Eye (tissue), 1 donor: ENCODE results near the gene ABLIM2.
"Not testable (repeated sequence)": the region's sequence is repeated elsewhere in the genome, so short reads cannot be mapped to it uniquely, and the experiment has no call there.

ENCODE experiments used
- DNase-seq: peaks from one replicate; pipeline ENCODE4 v3.0.0-alpha.2; 2015

Gene ABLIM2

DNA sequence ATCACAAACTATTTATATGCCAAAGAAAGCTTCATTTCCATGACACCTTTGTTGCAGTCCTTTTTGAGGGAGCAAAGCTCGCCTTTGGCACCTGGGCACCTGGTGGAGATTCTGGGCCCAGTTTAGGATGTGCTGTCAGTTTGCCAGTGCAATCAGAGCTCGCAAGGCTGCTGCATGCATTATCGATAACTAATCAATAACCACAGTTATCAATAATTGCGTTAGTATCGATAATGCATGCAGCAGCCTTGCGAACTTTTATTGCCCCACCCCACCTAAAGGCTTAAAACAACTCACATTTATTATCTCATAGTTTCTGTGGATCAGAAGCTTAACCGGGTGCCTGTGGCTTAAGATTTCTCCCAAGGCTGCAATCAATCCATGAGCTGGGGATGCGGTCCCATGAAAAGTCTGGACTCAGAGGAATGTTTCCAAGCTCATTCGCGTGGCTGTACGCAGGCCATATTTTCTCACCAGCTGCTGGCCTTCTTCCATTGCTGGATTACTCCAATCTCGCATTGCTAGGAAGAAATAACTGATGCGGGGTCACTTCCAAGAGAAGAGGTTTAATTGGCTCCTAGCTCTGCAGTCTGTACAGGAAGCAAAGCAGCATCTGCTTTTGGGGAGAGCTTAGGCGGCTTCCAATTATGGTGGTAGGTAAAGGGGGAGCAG, 212.8 kb downstream of the ABLIM2 start:
- peak; percentile 48 for DNase-seq

GRCh38 chr4:7944599-7945220, 213.9 kb downstream of the ABLIM2 start:
- no peak for DNase-seq

DNA sequence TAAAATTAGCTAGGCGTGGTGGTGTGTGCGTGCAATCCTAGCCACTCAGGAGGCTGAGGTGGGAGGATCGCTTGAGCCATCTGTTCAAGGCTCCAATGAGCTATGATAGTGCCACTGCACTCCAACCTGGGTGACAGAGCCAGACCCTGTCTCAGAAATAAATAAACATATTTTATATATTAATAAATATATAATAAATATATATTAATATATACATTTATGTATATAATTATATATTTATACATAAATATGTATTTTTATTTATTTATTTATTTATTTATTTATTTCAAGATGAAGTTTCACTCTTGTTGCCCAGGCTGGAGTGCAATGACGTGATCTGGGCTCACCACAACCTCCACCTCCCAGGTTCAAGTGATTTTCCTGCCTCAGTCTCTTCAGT, 214.9 kb downstream of the ABLIM2 start:
- DNase-seq: not testable (repeated sequence)

- no peak for DNase-seq
Measured at GRCh38 chr4:7943211-7943610, 215.4 kb downstream of the ABLIM2 start.

GRCh38 chr4:7941965-7942496, 216.6 kb downstream of the ABLIM2 start:
- DNase-seq: no peak

- DNase-seq: peak; percentile 20
Measured at GRCh38 chr4:7941111-7941964, 217.3 kb downstream of the ABLIM2 start.

- DNase-seq: peak; percentile 97
Measured at GRCh38 chr4:7939377-7940108, 219.1 kb downstream of the ABLIM2 start, which contains the start of gene AFAP1. TSS of gene AFAP1 (minus strand) at chr4:7939861. CDS start at chr4:7872078, 67,783 bp downstream.

GRCh38 chr4:7938609-7939376, 219.8 kb downstream of the ABLIM2 start:
- peak; percentile 73 for DNase-seq

GRCh38 chr4:7938266-7938608, 220.4 kb downstream of the ABLIM2 start:
- DNase-seq: peak; percentile 76

- no peak for DNase-seq
Measured at GRCh38 chr4:7937006-7937405, 221.6 kb downstream of the ABLIM2 start.

GRCh38 chr4:7933651-7934510, 224.7 kb downstream of the ABLIM2 start:
- DNase-seq: no peak

DNA sequence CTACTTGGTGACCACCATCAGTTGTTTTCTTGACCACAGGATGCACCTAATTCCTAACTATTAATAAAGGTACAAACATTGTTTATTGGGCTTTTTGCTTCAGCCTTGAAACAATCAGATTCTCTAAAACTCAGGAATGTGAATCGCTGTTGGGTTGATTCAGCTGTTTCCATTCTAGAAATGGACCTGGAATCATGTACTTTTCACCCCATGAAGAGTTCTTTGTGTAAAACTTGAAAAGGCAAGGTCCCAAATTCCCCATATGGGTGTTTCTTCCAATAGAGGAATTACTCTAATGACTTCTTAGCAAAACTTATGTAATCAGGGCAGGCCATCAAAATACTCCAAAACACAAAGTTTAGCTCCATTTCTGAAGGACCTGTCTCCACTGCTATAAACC, 226.3 kb downstream of the ABLIM2 start:
- DNase-seq: peak; percentile 37

DNA sequence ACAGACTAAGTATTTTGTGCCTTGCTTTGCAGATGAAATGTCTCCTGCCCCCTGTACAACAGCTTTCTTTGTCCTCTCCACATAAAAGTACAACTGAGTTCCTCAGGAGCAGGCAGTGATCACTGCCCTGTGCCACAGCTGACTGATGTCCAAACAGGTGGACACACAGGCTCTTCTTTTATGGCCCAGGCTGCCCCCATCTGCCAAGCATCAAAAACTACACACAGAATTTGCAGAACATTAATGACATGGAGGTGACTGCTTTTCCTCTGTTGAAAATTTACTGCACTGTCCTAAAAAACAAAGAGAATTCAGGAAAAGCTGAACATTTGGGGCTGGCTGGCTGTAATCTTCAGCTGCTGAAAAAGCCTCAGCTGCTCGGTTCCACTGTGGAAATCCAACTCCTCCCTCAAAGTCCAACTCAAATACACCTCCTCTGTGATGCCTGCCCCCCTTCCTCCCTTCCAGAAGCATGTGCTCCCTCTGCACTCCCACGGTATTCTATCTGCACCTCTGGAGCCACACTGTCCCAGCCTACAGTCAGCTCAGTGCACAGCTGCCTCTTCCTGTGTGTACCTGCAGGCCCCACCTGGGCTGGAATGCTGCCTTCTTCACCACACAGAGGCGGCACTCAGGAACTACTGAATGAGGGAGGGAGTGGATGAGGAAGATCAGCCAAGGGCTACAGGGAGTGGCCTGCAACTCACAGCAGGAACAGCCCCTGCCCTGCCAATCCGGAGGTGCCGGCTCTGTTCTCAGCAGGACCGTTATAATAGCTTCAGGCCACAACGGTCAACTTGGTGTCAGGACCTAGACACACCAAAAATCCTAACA, 229.3 kb downstream of the ABLIM2 start:
- DNase-seq: peak; percentile 37

- DNase-seq: no peak
Measured at GRCh38 chr4:7928711-7929110, 229.9 kb downstream of the ABLIM2 start.

GRCh38 chr4:7926822-7927221, 231.8 kb downstream of the ABLIM2 start:
- DNase-seq: no peak

GRCh38 chr4:7924570-7924969, 234.0 kb downstream of the ABLIM2 start:
- no peak for DNase-seq

DNA sequence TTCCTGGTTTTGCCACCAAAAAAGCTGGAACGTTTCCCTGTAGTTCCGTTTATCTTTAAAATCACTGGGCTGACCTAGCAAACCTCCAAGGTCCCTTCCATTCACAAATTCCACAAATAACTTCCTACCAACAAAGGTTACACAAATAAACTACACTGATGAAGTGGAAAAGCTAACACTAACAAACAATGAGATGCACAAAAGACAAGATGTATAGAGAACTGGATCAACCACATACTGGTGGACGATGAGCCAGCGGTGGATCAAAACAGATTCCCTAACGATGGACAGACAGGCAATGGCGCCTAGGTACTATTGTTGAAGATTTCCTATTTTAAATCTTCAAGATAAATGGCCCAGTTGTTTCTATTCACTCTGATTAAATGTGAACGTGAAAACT, 234.4 kb downstream of the ABLIM2 start:
- DNase-seq: no peak

GRCh38 chr4:7922466-7922865, 236.1 kb downstream of the ABLIM2 start:
- no peak for DNase-seq

GRCh38 chr4:7918981-7919380, 239.6 kb downstream of the ABLIM2 start:
- DNase-seq: no peak

- DNase-seq: not testable (repeated sequence)
Measured at GRCh38 chr4:7918187-7918586, 240.4 kb downstream of the ABLIM2 start.
